Measurements from ENCODE around the gene COQ8A.

GRCh38 chr1:226989085-226989920, 49.2 kb downstream of the COQ8A start:
- TF ChIP-seq CTCF (conservative IDR thresholded peaks at IDR 0.05 in 1 of 2, IDR thresholded peaks at IDR 0.05 in 1 of 2; ENCODE audit: low read depth in 1 of 2, low read length in 2 of 2) (no peak), EZH2 (IDR thresholded peaks at IDR 0.05; ENCODE audit: low read length, missing control alignments) (no peak)

Measured in fibroblast of lung (primary cell).